Astrocyte (in vitro differentiated cells and primary cell): ENCODE results near the gene ZNF629. TPM values are rescaled to one million over a fixed set of nuclear protein-coding genes. Genes with fewer than 3 reads are reported as not detected.

ENCODE experiments used
- DNase-seq: peaks from one replicate; pipeline ENCODE4 v3.0.0-alpha.2; 2010; ENCODE audit warnings: low read depth
- FAIRE-seq: peaks from 2 replicates; lab custom pipeline; 2011; peaks lifted over from hg19 to GRCh38; lab: Jason Lieb, UNC
- H2AFZ ChIP-seq: 2 replicates; pipeline ENCODE4 v1.6.0; 2012; ENCODE audit warnings: low read depth, low read length, inconsistent platforms
- H3K27ac ChIP-seq: 2 replicates; pipeline ENCODE4 v1.5.1; 2011; ENCODE audit warnings: low read depth, low read length, inconsistent platforms
- H3K27me3 ChIP-seq: 2 replicates; pipeline ENCODE4 v1.6.0; 2011; ENCODE audit warnings: low read length, inconsistent platforms; ENCODE audit not compliant: insufficient read depth
- H3K36me3 ChIP-seq: 2 replicates; pipeline ENCODE4 v1.5.1; 2011; ENCODE audit warnings: low read length, inconsistent platforms; ENCODE audit not compliant: insufficient read depth
- H3K4me1 ChIP-seq: 2 replicates; pipeline ENCODE4 v1.5.1; 2011; ENCODE audit warnings: low read length, inconsistent platforms; ENCODE audit not compliant: insufficient read depth
- H3K4me2 ChIP-seq: 2 replicates; pipeline ENCODE4 v1.6.0; 2012; ENCODE audit warnings: low read length, inconsistent platforms
- H3K4me3 ChIP-seq: 2 replicates; pipeline ENCODE4 v1.5.1; 2011; ENCODE audit warnings: low read depth, mild to moderate bottlenecking, low read length, inconsistent platforms; ENCODE audit not compliant: insufficient read depth
- H3K79me2 ChIP-seq: 2 replicates; pipeline ENCODE4 v1.6.0; 2012; ENCODE audit warnings: mild to moderate bottlenecking, low read length, inconsistent platforms; ENCODE audit not compliant: insufficient read depth
- H3K9ac ChIP-seq: 2 replicates; pipeline ENCODE4 v1.6.0; 2012; ENCODE audit warnings: mild to moderate bottlenecking, low read length, inconsistent platforms
- H3K9me3 ChIP-seq: 2 replicates; pipeline ENCODE4 v1.5.1; 2012; ENCODE audit warnings: low read depth, mild to moderate bottlenecking, low read length, inconsistent platforms; ENCODE audit not compliant: insufficient read depth
- H4K20me1 ChIP-seq: 2 replicates; pipeline ENCODE4 v1.6.0; 2012; ENCODE audit warnings: low read length, inconsistent platforms; ENCODE audit not compliant: insufficient read depth
- H3K27ac Mint-ChIP-seq: one replicate; pipeline ENCODE4 v1.8.0; 2021; ENCODE audit warnings: mild to moderate bottlenecking, mixed read lengths; ENCODE audit not compliant: unreplicated experiment
- H3K27me3 Mint-ChIP-seq: one replicate; pipeline ENCODE4 v1.8.0; 2021; ENCODE audit warnings: low read depth, mixed read lengths; ENCODE audit not compliant: unreplicated experiment
- H3K36me3 Mint-ChIP-seq: one replicate; pipeline ENCODE4 v1.8.0; 2021; ENCODE audit warnings: low read depth, mixed read lengths; ENCODE audit not compliant: unreplicated experiment
- H3K4me1 Mint-ChIP-seq: one replicate; pipeline ENCODE4 v1.8.0; 2021; ENCODE audit warnings: low read depth, mixed read lengths; ENCODE audit not compliant: unreplicated experiment
- H3K4me3 Mint-ChIP-seq: one replicate; pipeline ENCODE4 v1.8.0; 2021; ENCODE audit warnings: mild to moderate bottlenecking, moderate library complexity, mixed read lengths; ENCODE audit not compliant: unreplicated experiment
- H3K9me3 Mint-ChIP-seq: one replicate; pipeline ENCODE4 v1.8.0; 2021; ENCODE audit warnings: mild to moderate bottlenecking, mixed read lengths; ENCODE audit not compliant: unreplicated experiment
- EZH2 ChIP-seq: IDR thresholded peaks from 2 replicates; pipeline ENCODE4 v1.6.1; 2012; ENCODE audit warnings: mild to moderate bottlenecking, low read length, inconsistent platforms; ENCODE audit not compliant: insufficient read depth
- total RNA-seq: library from RNA; stranded (reverse); gene quantifications from 2 replicates; pipeline ENCODE4 v1.2.1, GENCODE V29; 2021
- TF ChIP-seq, protein P1 (sequence below): IDR thresholded peaks from 2 replicates; pipeline ENCODE4 v1.5.1; 2011; ENCODE audit warnings: low read depth, mild to moderate bottlenecking, inconsistent platforms, low read length, moderate library complexity; ENCODE audit not compliant: insufficient read depth

Gene ZNF629
- total RNA-seq, 1 donor from 2014 or later = 17.6 TPM

- Mint-ChIP-seq H3K27ac (no peak overlapping the region), H3K4me3 (no peak overlapping the region), H3K27me3 (no peaks in the 10 kb centered on the region), H3K36me3 (peaks cover 6% of the 10 kb centered on the region), H3K4me1 (no peaks in the 10 kb centered on the region), H3K9me3 (no peaks in the 10 kb centered on the region)
- Histone ChIP-seq H3K27ac (no peak overlapping the region), H3K4me3 (no peak overlapping the region), H3K4me2 (no peak overlapping the region), H3K79me2 (peaks cover 3% of the 10 kb centered on the region), H3K9me3 (no peaks in the 10 kb centered on the region), H3K9ac (no peak overlapping the region), H3K4me1 (peaks cover 5% of the 10 kb centered on the region), H3K36me3 (peaks cover 22% of the 10 kb centered on the region), H3K27me3 (no peaks in the 10 kb centered on the region), H2AFZ (no peak overlapping the region), H4K20me1 (no peaks in the 10 kb centered on the region)
- FAIRE-seq (no peak), DNase-seq (no peak)
- TF ChIP-seq, protein P1, sequence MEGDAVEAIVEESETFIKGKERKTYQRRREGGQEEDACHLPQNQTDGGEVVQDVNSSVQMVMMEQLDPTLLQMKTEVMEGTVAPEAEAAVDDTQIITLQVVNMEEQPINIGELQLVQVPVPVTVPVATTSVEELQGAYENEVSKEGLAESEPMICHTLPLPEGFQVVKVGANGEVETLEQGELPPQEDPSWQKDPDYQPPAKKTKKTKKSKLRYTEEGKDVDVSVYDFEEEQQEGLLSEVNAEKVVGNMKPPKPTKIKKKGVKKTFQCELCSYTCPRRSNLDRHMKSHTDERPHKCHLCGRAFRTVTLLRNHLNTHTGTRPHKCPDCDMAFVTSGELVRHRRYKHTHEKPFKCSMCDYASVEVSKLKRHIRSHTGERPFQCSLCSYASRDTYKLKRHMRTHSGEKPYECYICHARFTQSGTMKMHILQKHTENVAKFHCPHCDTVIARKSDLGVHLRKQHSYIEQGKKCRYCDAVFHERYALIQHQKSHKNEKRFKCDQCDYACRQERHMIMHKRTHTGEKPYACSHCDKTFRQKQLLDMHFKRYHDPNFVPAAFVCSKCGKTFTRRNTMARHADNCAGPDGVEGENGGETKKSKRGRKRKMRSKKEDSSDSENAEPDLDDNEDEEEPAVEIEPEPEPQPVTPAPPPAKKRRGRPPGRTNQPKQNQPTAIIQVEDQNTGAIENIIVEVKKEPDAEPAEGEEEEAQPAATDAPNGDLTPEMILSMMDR = no peak
- no peak for TF ChIP-seq EZH2
These were observed 29.7 kb downstream of the ZNF629 start for GRCh38 chr16:30757316-30757715.

DNA sequence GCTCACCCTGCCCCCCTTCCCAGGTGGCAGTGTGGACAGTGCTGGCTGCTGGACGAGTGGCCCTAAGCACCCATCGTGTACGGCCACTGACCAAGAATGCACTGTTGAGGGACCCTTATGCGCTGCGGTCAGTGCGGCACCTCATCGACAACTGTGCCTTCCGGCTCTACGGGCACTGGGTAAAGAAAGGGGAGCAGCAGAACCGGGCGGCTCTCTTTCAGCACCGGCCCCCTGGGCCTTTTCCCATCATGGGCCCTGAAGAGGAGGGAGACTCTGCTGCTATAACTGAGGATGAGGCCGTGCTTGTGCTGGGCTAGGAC, 30.3 kb downstream of the ZNF629 start:
- H3K4me3 ChIP-seq = no peak overlapping the region
- no peak overlapping the region for H3K27ac ChIP-seq
- H3K79me2 ChIP-seq = no peaks in the 10 kb centered on the region
- Mint-ChIP-seq H3K27me3 (no peaks in the 10 kb centered on the region), H3K4me1 (no peaks in the 10 kb centered on the region), H3K4me3 (no peak overlapping the region), H3K27ac (no peak overlapping the region), H3K9me3 (no peaks in the 10 kb centered on the region), H3K36me3 (peaks cover 6% of the 10 kb centered on the region)
- no peak for TF ChIP-seq EZH2
- TF ChIP-seq, protein P1 = no peak
- no peak overlapping the region for H3K9ac ChIP-seq
- H3K4me2 ChIP-seq = no peak overlapping the region
- H4K20me1 ChIP-seq = no peaks in the 10 kb centered on the region
- DNase-seq (no peak), FAIRE-seq (no peak)
- no peaks in the 10 kb centered on the region for H3K27me3 ChIP-seq
- peaks cover 22% of the 10 kb centered on the region for H3K36me3 ChIP-seq
- H3K9me3 ChIP-seq = no peaks in the 10 kb centered on the region
- H3K4me1 ChIP-seq = peaks cover 5% of the 10 kb centered on the region
- no peak overlapping the region for H2AFZ ChIP-seq

- Histone ChIP-seq H3K9ac (no peak overlapping the region), H3K79me2 (peaks cover 4% of the 10 kb centered on the region), H3K4me1 (peaks cover 5% of the 10 kb centered on the region), H3K4me2 (no peak overlapping the region), H2AFZ (no peak overlapping the region), H4K20me1 (no peaks in the 10 kb centered on the region), H3K27me3 (no peaks in the 10 kb centered on the region), H3K9me3 (no peaks in the 10 kb centered on the region), H3K4me3 (no peak overlapping the region), H3K27ac (no peak overlapping the region), H3K36me3 (peaks cover 26% of the 10 kb centered on the region)
- Mint-ChIP-seq H3K27ac (no peak overlapping the region), H3K36me3 (peaks cover 8% of the 10 kb centered on the region), H3K4me3 (no peak overlapping the region), H3K27me3 (no peaks in the 10 kb centered on the region), H3K9me3 (no peaks in the 10 kb centered on the region), H3K4me1 (no peaks in the 10 kb centered on the region)
- TF ChIP-seq, protein P1 = no peak
- TF ChIP-seq EZH2 = no peak
- FAIRE-seq (no peak), DNase-seq (no peak)
These were observed 30.8 kb downstream of the ZNF629 start for GRCh38 chr16:30755955-30756780.
